Ascending aorta (tissue), 2 donors: ENCODE results near the gene BABAM2. TPM values are rescaled to one million over a fixed set of nuclear protein-coding genes. Genes with fewer than 3 reads are reported as not detected.

Source experiments
- DNase-seq, 2 donors: peaks; one replicate each; pipeline ENCODE4 v3.0.0-alpha.2; 2019; ENCODE audit warnings: low spot score in 2 of 2
- H3K27ac ChIP-seq, 2 donors: fragments of 200-600 bp; sonication (generic); one replicate each; pipeline ENCODE4 v1.5.1; 2016 to 2017; ENCODE audit warnings: mild to moderate bottlenecking in 1 of 2
- H3K27me3 ChIP-seq: fragments of 200-600 bp; sonication (generic); one replicate; pipeline ENCODE4 v1.5.1; 2017
- H3K36me3 ChIP-seq, 2 donors: fragments of 200-600 bp; sonication (generic); one replicate each; pipeline ENCODE4 v1.5.1; 2016
- H3K4me1 ChIP-seq, 2 donors: fragments of 200-600 bp; sonication (generic); one replicate each; pipeline ENCODE4 v1.5.1; 2016 to 2017; ENCODE audit warnings: mild to moderate bottlenecking in 1 of 2
- H3K4me3 ChIP-seq, 2 donors: fragments of 200-600 bp; sonication (generic); one replicate each; pipeline ENCODE4 v1.5.1; 2016 to 2017; ENCODE audit warnings: mild to moderate bottlenecking in 1 of 2
- H3K9me3 ChIP-seq, 2 donors: fragments of 200-600 bp; sonication (generic); one replicate each; pipeline ENCODE4 v1.5.1; 2016
- intact Hi-C: fragments of 100-400 bp; cut with DNase I; formaldehyde crosslinking; loops from one replicate; pipeline ENCODE4 v1.15.1; 2023
- total RNA-seq: library from RNA; depleted of rRNA; stranded (reverse); fragments of >200 nt; gene quantifications from one replicate; pipeline ENCODE4 v1.1.0, GENCODE V29; 2016
- TF ChIP-seq, protein P1 (sequence below), 3 experiments: fragments of 200-600 bp in 2 of 3; fragments of 450-650 bp in 1 of 3; sonication (generic) in 2 of 3; IDR thresholded peaks; one replicate each; pipeline ENCODE4 v1.5.1; 2016 to 2019; ENCODE audit warnings: antibody characterized with exemption in 3 of 3, mild to moderate bottlenecking in 1 of 3, moderate library complexity in 1 of 3

The BABAM2 gene
- total RNA-seq, 1 donor from 2014 or later = 19.6 TPM

DNA sequence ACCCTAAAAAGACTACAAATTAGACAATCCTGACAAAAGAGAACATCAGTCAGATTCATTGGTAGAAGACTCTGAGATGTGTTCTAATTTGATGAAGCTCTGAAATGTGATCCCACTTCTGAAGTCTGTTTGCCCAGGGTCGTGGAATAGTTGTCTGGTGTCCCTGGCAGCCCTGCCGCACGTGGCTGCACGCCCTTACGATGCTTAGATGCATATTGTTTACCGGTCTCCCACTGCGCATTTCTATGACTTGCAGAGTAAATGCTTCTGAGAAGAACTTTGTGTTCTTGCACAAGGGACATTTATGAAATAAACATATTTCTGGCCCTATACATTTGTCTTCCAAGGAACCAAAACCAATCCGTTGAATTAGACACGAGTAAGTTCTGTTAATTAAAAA lies 243.2 kb downstream of the BABAM2 start:
- no peaks in the 10 kb centered on the region for H3K36me3 ChIP-seq
- TF ChIP-seq, protein P1, sequence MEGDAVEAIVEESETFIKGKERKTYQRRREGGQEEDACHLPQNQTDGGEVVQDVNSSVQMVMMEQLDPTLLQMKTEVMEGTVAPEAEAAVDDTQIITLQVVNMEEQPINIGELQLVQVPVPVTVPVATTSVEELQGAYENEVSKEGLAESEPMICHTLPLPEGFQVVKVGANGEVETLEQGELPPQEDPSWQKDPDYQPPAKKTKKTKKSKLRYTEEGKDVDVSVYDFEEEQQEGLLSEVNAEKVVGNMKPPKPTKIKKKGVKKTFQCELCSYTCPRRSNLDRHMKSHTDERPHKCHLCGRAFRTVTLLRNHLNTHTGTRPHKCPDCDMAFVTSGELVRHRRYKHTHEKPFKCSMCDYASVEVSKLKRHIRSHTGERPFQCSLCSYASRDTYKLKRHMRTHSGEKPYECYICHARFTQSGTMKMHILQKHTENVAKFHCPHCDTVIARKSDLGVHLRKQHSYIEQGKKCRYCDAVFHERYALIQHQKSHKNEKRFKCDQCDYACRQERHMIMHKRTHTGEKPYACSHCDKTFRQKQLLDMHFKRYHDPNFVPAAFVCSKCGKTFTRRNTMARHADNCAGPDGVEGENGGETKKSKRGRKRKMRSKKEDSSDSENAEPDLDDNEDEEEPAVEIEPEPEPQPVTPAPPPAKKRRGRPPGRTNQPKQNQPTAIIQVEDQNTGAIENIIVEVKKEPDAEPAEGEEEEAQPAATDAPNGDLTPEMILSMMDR (IDR thresholded peaks at IDR 0.05) = no peak
- H3K27ac ChIP-seq = no peak overlapping the region

DNA sequence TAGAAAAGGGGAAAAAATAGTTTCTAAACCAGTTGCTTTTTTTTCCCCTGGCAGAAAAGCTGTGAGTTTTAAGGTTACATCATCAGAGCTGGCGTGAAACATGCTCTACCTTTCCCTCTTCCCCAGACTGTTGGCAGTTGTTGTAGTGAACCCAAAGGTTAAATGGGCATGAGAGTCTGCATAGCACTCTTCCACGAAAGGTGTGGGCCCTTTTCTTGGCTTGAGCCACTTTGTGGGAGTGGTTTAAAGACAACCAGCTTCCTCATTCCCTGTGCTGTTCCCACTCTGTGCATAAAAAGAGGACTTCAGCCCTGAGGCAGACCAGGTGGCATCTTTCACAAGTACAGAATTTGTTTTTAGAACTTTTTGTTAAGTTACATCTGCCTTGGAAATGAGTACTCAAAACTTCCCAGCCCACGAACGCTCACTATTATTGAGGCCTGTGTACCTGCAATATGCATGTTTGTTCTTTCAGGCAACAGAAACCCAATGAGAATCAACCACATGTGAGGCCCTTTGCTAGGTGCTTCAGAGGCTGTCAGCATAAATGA lies 243.8 kb downstream of the BABAM2 start:
- no peak overlapping the region for H3K27ac ChIP-seq
- no peaks in the 10 kb centered on the region for H3K9me3 ChIP-seq
- TF ChIP-seq, protein P1 (IDR thresholded peaks at IDR 0.05) = no peak
- intact Hi-C loops = no loop called here
- peaks cover 0 to 3% of the 10 kb centered on the region in 2 donors for H3K4me1 ChIP-seq
- no peaks in the 10 kb centered on the region for H3K27me3 ChIP-seq
- no peak for DNase-seq
- H3K4me3 ChIP-seq = no peak overlapping the region
- no peaks in the 10 kb centered on the region for H3K36me3 ChIP-seq

More for the DNA sequence above, 243.2 kb downstream of the BABAM2 start:
- no peak for DNase-seq
- no peaks in the 10 kb centered on the region for H3K27me3 ChIP-seq
- peaks cover 0 to 3% of the 10 kb centered on the region in 2 donors for H3K4me1 ChIP-seq
- intact Hi-C loops = no loop called here
- no peak overlapping the region for H3K4me3 ChIP-seq
- no peaks in the 10 kb centered on the region for H3K9me3 ChIP-seq

DNA sequence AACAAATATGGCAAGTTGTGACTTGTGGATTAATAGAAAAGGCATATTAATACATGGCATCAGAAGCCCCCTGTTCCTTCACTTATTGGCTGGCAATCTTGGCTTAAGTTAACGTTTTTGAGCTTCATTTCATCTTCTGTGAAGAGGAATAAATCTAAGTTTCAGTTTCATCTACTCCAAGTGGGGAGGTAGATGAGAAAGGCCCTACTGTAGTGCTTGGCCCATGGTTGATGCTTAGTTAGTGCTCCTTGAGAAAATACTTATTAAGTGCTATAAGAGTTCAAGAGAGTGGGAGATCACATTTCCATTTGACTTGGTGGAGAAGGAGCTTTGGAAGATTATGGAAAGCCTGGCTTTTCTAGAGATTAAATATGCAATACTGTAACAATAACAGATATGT lies 244.3 kb downstream of the BABAM2 start:
- H3K4me3 ChIP-seq = no peak overlapping the region
- H3K9me3 ChIP-seq = no peaks in the 10 kb centered on the region
- H3K27ac ChIP-seq = no peak overlapping the region
- intact Hi-C loops = no loop called here
- no peaks in the 10 kb centered on the region for H3K36me3 ChIP-seq
- no peak for DNase-seq
- no peaks in the 10 kb centered on the region for H3K27me3 ChIP-seq
- H3K4me1 ChIP-seq = peaks cover 0 to 3% of the 10 kb centered on the region in 2 donors
- TF ChIP-seq, protein P1 (IDR thresholded peaks at IDR 0.05) = no peak

DNA sequence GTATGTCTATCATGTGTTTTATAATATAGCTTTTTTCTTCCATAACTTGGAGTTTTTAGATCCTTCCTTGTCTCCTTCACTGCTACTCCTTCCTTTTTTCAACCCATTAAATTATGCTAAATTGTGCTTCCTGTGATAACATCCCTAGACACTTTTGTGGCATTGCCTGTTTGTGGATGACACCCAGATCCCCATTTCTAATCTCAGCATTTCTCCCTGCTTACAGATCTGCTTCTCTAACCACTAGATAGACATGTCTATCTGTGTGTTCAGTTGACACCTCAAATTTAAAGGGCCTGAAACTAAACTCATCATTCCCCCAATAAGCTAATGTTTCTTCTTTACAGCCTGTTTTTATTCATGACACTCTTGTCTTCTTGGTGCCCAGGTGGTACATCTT lies 244.8 kb downstream of the BABAM2 start:
- H3K27ac ChIP-seq = no peak overlapping the region
- H3K4me1 ChIP-seq = peaks cover 0 to 3% of the 10 kb centered on the region in 2 donors
- no peak overlapping the region for H3K4me3 ChIP-seq
- no peaks in the 10 kb centered on the region for H3K27me3 ChIP-seq
- intact Hi-C loops = no loop called here
- no peaks in the 10 kb centered on the region for H3K9me3 ChIP-seq
- TF ChIP-seq, protein P1 (IDR thresholded peaks at IDR 0.05) = no peak
- H3K36me3 ChIP-seq = no peaks in the 10 kb centered on the region
- DNase-seq = no peak

DNA sequence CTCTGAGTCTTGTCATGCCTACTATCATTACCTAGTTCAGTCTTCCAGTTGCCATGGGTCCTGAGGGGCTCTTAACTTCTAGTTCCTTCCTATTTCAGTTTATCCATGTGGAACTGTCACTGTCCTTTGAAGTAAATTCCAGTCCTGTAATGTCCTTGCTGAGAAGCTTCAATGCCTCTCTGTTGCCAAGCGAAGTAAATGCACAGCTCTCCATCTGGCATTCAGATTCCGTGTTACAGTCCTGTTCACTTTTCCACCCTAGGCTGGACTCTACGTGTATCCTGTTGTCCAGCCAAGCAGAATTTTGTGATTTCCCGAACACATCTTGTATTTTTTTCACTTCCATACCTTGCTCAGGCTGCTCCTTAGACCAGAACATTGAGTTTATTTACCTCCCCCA lies 245.3 kb downstream of the BABAM2 start:
- intact Hi-C loops = no loop called here
- no peak for DNase-seq
- Histone ChIP-seq H3K36me3 (no peaks in the 10 kb centered on the region), H3K4me3 (no peak overlapping the region), H3K9me3 (no peaks in the 10 kb centered on the region), H3K27ac (no peak overlapping the region), H3K4me1 (peaks cover 0 to 3% of the 10 kb centered on the region in 2 donors), H3K27me3 (no peaks in the 10 kb centered on the region)
- TF ChIP-seq, protein P1 (IDR thresholded peaks at IDR 0.05) = no peak

DNA sequence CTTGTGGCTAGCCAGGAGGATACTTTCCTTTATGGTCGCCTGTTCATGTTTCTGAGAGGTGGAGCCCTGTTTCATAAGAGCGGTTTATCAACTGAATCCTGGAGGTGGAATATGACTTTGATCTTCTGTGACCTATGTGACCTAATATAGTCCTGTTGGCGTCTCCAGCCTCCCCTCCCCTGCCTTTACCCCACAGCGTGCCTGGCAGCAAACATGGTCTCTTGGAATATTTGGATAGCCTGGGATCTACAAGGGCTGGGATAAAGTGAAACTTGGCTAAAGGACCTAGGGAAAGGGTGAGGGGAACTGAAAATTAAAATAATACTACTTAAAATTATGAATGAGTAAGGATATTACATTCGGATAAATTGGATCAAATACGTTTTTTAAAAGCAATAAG lies 246.0 kb downstream of the BABAM2 start:
- no peaks in the 10 kb centered on the region for H3K36me3 ChIP-seq
- no peak overlapping the region for H3K4me3 ChIP-seq
- peaks cover 0 to 3% of the 10 kb centered on the region in 2 donors for H3K4me1 ChIP-seq
- H3K9me3 ChIP-seq = no peaks in the 10 kb centered on the region
- TF ChIP-seq, protein P1 (IDR thresholded peaks at IDR 0.05) = no peak
- H3K27me3 ChIP-seq = no peaks in the 10 kb centered on the region
- intact Hi-C loops = no loop called here
- H3K27ac ChIP-seq = no peak overlapping the region
- no peak for DNase-seq
